Right lobe of liver (tissue), 4 donors: ENCODE data around the gene TERB2.
"Not testable (repeated sequence)": the region's sequence is repeated elsewhere in the genome, so short reads cannot be mapped to it uniquely, and the experiment has no call there.

ENCODE experiments used
- CTCF ChIP-seq, 4 donors: fragments of 200-600 bp in 3 of 4; fragments of 450-650 bp in 1 of 4; IDR thresholded peaks; one replicate each; pipeline versions ENCODE4 v1.5.1 to v1.8.0; 2016 to 2022; ENCODE audit warnings: antibody characterized with exemption in 4 of 4, mild to moderate bottlenecking in 2 of 4
- POLR2A ChIP-seq: fragments of 450-650 bp; IDR thresholded peaks from one replicate; pipeline ENCODE4 v1.6.1; 2017; ENCODE audit warnings: antibody characterized with exemption, mild to moderate bottlenecking
- donor health status: DM: no; HTN: no; CAD: no.
- donor health status: DM: no; HTN: no; CAD: no.
- donor health status: DM: no; HTN: yes; CAD: no.

GRCh38 chr15:44979617-44980339 is 23.3 kb downstream of the TERB2 start:
- not testable (repeated sequence) for TF ChIP-seq POLR2A; CTCF (IDR thresholded peaks at IDR 0.05)
